Activated CD4-positive, alpha-beta T cell treated with anti-CD3 and anti-CD28 coated beads, Interleukin-2, amount 50 U/mL, for 48 hours (primary cell): ENCODE data around the gene SREBF2.
"Not testable (repeated sequence)": the region's sequence is repeated elsewhere in the genome, so short reads cannot be mapped to it uniquely, and the experiment has no call there.

Experiments used
- DNase-seq, 2 experiments: peaks; one replicate each; pipeline ENCODE4 v3.0.0-alpha.2; 2020

SREBF2 gene

DNA sequence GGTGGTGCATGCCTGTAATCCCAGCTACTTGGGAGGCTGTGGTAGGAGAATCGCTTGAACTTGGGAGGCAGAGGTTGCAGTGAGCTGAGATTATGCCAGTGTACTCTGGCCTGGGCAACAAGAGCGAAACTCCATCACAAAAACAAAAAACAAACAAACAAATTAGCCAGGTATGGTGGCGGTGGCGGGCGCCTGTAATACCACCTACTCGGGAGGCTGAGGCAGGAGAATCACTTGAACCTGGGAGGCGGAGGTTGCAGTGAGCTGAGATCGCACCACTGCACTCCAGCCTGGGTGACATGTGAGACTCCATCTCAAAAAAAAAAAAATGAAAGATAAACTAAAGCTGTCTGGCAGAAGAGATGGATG lies 116.0 kb downstream of the SREBF2 start:
- DNase-seq: not testable (repeated sequence)

DNA sequence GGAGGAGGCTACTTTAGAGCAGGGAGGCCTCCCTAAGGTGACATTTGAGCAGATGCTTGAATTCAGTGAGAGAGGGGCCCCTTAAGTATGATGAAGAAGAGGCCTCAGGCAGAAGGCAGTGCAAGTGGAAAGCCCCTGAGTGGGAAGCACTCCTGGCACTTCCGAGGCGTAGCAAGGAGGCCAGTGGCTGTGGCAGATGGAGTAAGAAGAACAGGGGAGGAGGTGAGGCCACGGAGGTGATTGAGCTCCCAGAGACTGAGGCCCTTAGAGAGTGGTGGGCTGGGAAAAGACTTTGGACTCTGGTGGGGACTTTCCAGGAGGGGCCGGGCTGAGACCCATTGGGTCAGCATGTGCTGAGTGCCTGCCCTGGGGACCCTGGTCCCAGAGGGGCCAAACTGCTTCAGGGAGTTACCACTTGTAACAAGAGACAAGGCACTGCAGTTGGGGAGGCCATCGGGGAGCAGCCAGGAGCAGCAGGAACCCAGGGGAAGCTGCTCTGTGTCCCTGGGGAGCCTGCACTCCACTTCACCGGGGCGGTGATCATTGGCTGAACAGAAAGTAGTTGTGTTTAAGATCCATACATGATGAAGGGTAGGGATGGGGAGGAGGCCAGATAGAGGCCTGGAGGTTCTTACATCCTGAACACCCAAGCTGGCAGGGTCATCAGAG lies 116.5 kb downstream of the SREBF2 start:
- no peak for DNase-seq

DNA sequence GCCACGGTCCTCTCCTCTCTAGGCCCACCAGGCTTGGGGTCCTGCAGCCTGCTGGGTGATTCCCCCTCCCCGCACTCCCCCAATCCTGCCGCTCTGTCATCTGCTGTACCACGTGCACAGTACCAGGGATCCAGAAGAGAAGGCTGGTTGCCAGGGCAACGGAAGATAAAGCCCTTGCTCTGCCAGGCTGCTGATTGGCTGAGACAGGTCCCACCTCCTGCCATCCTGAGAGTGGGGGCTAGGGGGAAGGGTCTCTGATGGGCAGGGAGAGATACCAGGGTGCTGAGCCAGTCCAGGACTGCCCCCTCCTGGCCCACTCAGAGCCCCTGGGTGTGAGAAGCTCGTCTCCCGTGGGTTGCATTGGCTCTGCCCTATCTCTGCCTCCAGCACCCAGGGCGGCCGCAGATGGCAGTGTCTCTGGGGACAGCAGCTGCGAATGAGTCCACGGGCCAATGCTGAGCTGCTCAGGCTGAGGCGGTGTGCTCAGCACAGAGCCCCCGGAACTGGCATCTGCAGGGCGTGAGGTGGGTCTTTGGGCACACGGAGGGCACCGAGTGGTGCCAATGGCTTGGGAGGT lies 119.1 kb downstream of the SREBF2 start, which contains the start of gene SMIM45:
TSS of gene SMIM45 (plus strand) at position 253 of the 577 bp plus-strand sequence.
- no peak for DNase-seq

DNA sequence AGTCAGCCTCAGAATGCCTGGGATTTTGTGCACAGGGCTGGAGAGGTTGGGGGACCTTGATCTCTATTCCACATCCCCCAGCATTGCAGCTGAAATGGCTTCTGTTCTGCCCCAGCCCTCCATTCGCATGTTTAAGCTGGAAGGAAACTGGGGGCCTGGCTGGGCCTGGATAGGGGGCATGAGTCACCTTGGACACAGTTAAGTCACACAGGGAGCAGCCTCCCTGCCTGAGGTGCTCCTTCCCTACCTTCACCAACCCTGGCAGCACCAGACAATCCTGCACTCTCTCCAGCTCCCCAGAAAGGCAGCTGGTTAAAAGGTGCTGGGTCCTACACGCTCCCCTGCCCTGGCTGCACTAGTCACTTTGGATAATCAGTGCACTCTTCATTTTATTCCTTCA lies 119.8 kb downstream of the SREBF2 start:
- no peak for DNase-seq
